Fibroblast of villous mesenchyme (primary cell): Measurements from ENCODE around the gene DNPEP. TPM values are rescaled to one million over a fixed set of nuclear protein-coding genes. Genes with fewer than 3 reads are reported as not detected.
"Not testable (repeated sequence)": the region's sequence is repeated elsewhere in the genome, so short reads cannot be mapped to it uniquely, and the experiment has no call there.

ENCODE experiments used
- DNase-seq: peaks from one replicate; pipeline ENCODE4 v3.0.0-alpha.2; 2010; ENCODE audit warnings: low read depth
- H3K4me3 ChIP-seq: 2 replicates; pipeline ENCODE4 v1.5.1; 2011; ENCODE audit warnings: low read depth, mild to moderate bottlenecking, low read length
- total RNA-seq: library from RNA; depleted of rRNA; stranded (reverse); fragments of >200 nt; gene quantifications from 2 replicates; pipeline ENCODE4 v1.2.3, GENCODE V29; 2012
- TF ChIP-seq, protein P1 (sequence below): IDR thresholded peaks from 2 replicates; pipeline ENCODE4 v1.5.1; 2012; ENCODE audit warnings: low read depth, mild to moderate bottlenecking, low read length; ENCODE audit not compliant: insufficient read depth

DNPEP gene
- total RNA-seq, 1 donor = 64.8 TPM

DNA sequence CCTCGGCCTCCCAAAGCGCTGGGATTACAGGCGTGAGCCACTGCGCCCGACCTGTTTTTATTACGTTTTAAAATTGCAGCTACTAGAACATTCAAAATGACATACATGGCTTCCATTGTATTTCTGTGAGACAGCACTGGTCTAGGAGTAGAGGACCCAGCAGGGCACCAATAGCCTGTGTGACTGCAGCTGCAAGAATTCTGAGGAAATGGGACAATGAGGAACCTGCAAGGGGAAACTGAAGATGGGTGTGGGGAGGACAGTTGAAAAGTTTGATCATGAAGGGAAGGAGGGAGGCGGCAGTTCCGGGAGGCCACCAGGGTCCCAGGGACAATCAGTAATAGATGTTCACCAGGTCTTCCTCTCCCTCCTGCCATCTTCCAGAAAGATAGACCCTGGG lies 13.9 kb upstream of the DNPEP start:
- TF ChIP-seq, protein P1, sequence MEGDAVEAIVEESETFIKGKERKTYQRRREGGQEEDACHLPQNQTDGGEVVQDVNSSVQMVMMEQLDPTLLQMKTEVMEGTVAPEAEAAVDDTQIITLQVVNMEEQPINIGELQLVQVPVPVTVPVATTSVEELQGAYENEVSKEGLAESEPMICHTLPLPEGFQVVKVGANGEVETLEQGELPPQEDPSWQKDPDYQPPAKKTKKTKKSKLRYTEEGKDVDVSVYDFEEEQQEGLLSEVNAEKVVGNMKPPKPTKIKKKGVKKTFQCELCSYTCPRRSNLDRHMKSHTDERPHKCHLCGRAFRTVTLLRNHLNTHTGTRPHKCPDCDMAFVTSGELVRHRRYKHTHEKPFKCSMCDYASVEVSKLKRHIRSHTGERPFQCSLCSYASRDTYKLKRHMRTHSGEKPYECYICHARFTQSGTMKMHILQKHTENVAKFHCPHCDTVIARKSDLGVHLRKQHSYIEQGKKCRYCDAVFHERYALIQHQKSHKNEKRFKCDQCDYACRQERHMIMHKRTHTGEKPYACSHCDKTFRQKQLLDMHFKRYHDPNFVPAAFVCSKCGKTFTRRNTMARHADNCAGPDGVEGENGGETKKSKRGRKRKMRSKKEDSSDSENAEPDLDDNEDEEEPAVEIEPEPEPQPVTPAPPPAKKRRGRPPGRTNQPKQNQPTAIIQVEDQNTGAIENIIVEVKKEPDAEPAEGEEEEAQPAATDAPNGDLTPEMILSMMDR = no peak
- no peak overlapping the region for H3K4me3 ChIP-seq
- no peak for DNase-seq

DNA sequence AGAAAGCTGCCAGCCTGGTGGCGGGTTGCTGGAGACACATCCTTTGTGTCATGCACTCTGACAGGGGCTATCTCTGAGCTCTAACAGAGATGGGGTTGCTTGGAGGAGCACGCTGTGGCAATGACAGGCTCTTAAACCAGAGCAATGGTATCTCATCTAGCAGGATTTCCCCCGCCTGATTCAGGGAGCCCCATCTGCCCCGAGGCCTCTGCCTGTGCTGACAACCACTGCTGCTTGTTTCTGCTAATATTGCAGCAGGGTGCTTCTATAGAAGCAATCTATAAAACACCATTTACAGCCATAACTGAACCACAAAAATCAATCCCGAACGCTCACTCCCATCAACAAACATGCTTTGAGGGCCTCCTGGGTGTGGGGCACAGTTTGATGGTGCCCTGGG lies 12.8 kb upstream of the DNPEP start:
- TF ChIP-seq, protein P1 = no peak
- no peak overlapping the region for H3K4me3 ChIP-seq
- DNase-seq = no peak

DNA sequence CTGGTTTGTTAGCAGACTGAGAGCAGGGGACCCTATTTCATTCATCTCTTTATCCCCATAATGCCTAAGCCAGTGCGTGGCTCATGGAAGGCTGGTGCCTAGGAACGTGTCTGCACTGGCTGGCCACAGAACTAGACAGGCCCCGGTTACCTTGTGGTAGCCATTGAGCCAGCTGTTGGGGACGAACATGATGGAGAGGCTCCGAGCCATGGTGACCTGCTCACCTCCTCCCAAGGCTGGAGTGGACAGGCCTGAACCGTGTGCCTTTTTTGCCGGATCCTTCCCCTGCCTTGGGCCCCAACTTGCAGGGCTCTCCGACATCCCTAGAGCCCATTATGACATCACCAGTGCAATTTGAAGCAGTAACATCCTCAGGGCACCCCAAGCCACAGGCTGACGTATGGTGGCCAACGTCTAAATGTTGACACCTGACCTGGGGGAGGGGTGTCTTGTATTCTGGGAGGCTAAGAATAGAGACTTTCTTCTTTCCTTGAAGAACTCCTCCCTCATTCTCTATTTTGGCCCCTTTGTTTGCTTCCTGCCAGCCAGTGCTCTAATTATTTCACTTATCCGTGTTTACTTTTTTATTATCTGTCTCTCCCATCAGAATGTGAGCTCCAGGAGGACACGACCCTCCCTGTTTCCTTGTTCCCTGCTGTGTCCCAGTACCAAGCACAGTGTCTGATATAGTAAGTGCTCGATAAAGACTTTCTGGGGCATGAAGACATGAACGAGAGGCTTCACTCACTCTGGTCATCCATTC lies 12.2 kb upstream of the DNPEP start:
- DNase-seq = no peak
- H3K4me3 ChIP-seq = no peak overlapping the region
- TF ChIP-seq, protein P1 = no peak

DNA sequence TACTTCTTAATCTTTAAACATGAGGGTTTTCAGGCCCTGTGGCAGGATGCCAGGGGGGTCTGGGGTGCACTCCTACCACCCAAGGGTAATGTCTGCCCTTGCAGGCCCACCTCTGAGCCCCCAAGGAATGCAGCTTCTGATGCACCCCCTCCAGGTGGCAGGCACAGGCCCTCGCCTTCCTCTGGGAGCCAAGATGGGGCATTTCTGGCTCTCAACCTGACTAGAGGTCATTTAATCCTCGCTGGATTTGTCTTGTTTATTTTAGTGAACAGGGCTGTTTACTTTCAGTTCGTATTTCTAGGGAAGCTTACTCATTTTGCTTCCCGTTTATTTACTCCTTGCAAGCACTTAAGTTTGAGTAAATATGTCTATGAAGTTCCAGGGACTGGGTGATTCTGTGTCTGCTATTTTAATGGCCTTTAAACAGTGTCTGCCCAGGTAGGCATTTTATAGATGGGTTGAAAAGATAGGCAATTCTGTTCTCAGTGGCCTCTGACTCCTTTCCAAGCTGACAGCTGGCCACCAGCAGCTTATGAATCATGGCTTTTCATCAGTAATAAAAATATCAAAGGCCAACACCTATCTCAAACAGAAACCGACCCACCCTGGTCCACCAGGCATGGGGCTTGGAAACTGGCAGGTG lies 11.1 kb upstream of the DNPEP start:
- TF ChIP-seq, protein P1 = no peak
- H3K4me3 ChIP-seq = no peak overlapping the region
- peak; percentile 85 for DNase-seq

DNA sequence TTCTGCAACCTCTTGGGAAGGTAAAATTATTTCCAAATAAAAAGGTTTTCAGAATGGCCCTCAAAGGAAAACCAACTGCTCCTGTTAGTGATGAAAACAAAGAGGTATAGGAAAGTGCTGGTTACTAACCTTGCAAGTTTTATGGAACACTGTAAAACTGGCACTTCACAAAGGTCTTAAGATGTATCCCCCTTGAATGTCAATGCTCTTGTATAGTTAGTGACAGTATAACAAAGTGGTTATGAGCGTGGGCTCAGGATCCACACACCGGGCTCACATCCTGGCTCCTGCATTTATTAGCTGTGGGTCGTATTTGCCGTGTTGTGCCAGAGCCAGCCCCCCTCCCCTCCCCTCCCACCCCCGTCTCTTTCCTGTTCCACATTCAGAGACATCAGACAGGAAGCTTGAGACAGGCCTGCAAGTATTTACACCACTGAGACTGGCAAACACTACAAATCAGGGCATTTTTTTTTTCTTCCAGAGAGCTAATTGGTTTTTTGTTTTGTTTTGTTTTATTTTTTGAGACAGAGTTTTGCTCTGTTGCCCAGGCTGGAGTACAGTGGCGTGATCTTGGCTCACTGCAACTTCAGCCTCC lies 9.2 kb upstream of the DNPEP start:
- H3K4me3 ChIP-seq = no peak overlapping the region
- TF ChIP-seq, protein P1 = no peak
- no peak for DNase-seq

DNA sequence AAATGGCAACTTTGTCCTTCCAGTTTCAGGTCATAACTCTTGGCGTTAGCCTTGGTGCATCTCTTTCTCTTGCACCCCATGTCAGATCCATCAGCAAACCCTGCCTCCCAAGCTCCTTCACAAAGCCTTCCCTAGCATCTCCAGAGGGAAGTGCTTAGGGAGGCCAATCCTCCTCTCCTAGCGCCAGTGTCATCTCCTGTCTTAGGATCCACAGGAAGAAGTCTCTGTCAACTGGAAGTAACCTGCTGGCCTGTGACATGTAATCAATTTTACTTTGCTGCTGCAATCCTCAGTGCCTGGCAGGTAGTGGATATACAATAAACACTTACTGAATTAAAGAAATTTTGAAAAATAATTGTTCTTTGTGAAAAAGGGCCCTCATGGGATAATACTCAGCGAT lies 7.9 kb upstream of the DNPEP start:
- no peak for DNase-seq
- H3K4me3 ChIP-seq = no peak overlapping the region
- TF ChIP-seq, protein P1 = no peak

DNA sequence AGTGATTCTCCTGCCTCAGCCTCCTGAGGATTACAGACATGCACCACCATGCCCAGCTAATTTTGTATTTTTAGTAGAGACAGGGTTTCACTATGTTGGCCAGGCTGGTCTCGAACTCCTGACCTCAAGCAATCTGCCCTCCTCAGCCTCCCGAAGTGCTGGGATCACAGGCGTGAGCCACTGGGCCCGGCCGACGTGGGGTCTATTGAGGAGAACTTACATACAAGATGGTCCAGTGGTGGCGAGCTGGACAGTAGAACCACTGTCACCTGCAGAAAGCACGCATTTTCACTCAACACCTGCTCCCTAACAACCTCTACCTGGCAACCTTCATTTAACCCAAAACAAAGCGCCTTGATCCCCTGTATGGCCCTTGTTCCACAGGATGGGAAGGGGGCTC lies 7.3 kb upstream of the DNPEP start:
- not testable (repeated sequence) for H3K4me3 ChIP-seq, DNase-seq
